Islet precursor cell (in vitro differentiated cells): Measurements from ENCODE around the gene PTPN3.
A peak's percentile ranks its signal among the peaks of the same experiment; 100 is the strongest.

Experiments used
- DNase-seq: peaks from one replicate; pipeline ENCODE4 v3.0.0-alpha.2; 2018

The PTPN3 gene

GRCh38 chr9:109419531-109419930 is 78.6 kb downstream of the PTPN3 start:
- no peak for DNase-seq

- no peak for DNase-seq
Measured at GRCh38 chr9:109418827-109419226, 79.3 kb downstream of the PTPN3 start.

GRCh38 chr9:109417585-109418544 is 80.2 kb downstream of the PTPN3 start:
- DNase-seq = no peak

- no peak for DNase-seq
Measured at GRCh38 chr9:109417054-109417453, 81.1 kb downstream of the PTPN3 start.

GRCh38 chr9:109416135-109416706 is 81.9 kb downstream of the PTPN3 start:
- no peak for DNase-seq

- DNase-seq = peak; percentile 73
Measured at GRCh38 chr9:109414125-109414785, 83.9 kb downstream of the PTPN3 start.

GRCh38 chr9:109411798-109412352 is 86.2 kb downstream of the PTPN3 start:
- DNase-seq = no peak

GRCh38 chr9:109411069-109411761 is 86.9 kb downstream of the PTPN3 start:
- DNase-seq = no peak

- peak; percentile 90 for DNase-seq
Measured at GRCh38 chr9:109409773-109410397, 88.2 kb downstream of the PTPN3 start.

- DNase-seq = no peak
Measured at GRCh38 chr9:109408759-109409462, 89.2 kb downstream of the PTPN3 start.

- no peak for DNase-seq
Measured at GRCh38 chr9:109403766-109404320, 94.3 kb downstream of the PTPN3 start.

- no peak for DNase-seq
Measured at GRCh38 chr9:109403116-109403515, 95.0 kb downstream of the PTPN3 start.

GRCh38 chr9:109401990-109402318 is 96.2 kb downstream of the PTPN3 start:
- no peak for DNase-seq

- DNase-seq = peak; percentile 92
Measured at GRCh38 chr9:109401169-109401989, 96.7 kb downstream of the PTPN3 start.

- no peak for DNase-seq
Measured at GRCh38 chr9:109399258-109399767, 98.8 kb downstream of the PTPN3 start.

GRCh38 chr9:109391176-109391575 is 106.9 kb downstream of the PTPN3 start:
- no peak for DNase-seq

GRCh38 chr9:109387856-109388255 is 110.3 kb downstream of the PTPN3 start:
- no peak for DNase-seq

GRCh38 chr9:109387206-109387605 is 110.9 kb downstream of the PTPN3 start:
- DNase-seq = no peak

GRCh38 chr9:109385499-109385898 is 112.6 kb downstream of the PTPN3 start:
- no peak for DNase-seq

- no peak for DNase-seq
Measured at GRCh38 chr9:109383947-109384346, 114.2 kb downstream of the PTPN3 start.
